IMR-90 (cell line): ENCODE measurements around the gene LARP1. TPM values are rescaled to one million over a fixed set of nuclear protein-coding genes. Genes with fewer than 3 reads are reported as not detected.
"Not testable (repeated sequence)": the region's sequence is repeated elsewhere in the genome, so short reads cannot be mapped to it uniquely, and the experiment has no call there.

Experiments used
- ATAC-seq: fragments of 200-7000 bp; cut with Tn5 transposase; 2 replicates; pipeline ENCODE4 v1.9.1; 2020; ENCODE audit warnings: low read depth, mild to moderate bottlenecking, moderate library complexity
- BruUV-seq: library from RNA; stranded (reverse); fragments of 400-500 nt; replicated peaks from 2 replicates; lab custom pipeline; 2021; lab: Mats Ljungman, UMichigan
- CTCF ChIA-PET: fragments of 300-600 bp; formaldehyde crosslinking; extraction: SDS; loops from one replicate; lab custom pipeline; 2021; ENCODE audit warnings: antibody characterized with exemption; lab: Yijun Ruan, JAX
- POLR2A ChIA-PET: fragments of 300-600 bp; sonication (Branson Sonifier 250); formaldehyde crosslinking; loops from one replicate; lab custom pipeline; 2022; ENCODE audit warnings: antibody characterized with exemption; ENCODE audit not compliant: unreplicated experiment; lab: Charles Lee
- DNase-seq: peaks from one replicate; pipeline ENCODE4 v3.0.0; 2013
- H2AFZ ChIP-seq: replicated peaks from 2 replicates; pipeline ENCODE3; 2013; ENCODE audit warnings: low read length, mild to moderate bottlenecking; ENCODE audit not compliant: poor library complexity
- H2AK5ac ChIP-seq: 2 replicates; pipeline ENCODE4 v1.6.1; 2013; ENCODE audit warnings: low read depth, low read length, inconsistent platforms
- H2AK9ac ChIP-seq: replicated peaks from 2 replicates; pipeline ENCODE3; 2013; ENCODE audit warnings: mild to moderate bottlenecking, low read depth, low read length, moderate library complexity; ENCODE audit not compliant: poor library complexity
- H2BK120ac ChIP-seq: 2 replicates; pipeline ENCODE4 v1.6.1; 2013; ENCODE audit warnings: low read depth, low read length, inconsistent platforms
- H2BK15ac ChIP-seq: 3 replicates; pipeline ENCODE4 v1.6.1; 2013; ENCODE audit warnings: low read depth, low read length, inconsistent platforms
- H2BK20ac ChIP-seq: 2 replicates; pipeline ENCODE4 v1.6.1; 2013; ENCODE audit warnings: low read depth, mild to moderate bottlenecking, inconsistent platforms, low read length, moderate library complexity
- H2BK5ac ChIP-seq: 2 replicates; pipeline ENCODE4 v1.6.1; 2013; ENCODE audit warnings: mild to moderate bottlenecking, low read depth, low read length, inconsistent platforms; ENCODE audit not compliant: poor library complexity, severe bottlenecking
- H3K14ac ChIP-seq: replicated peaks from 2 replicates; pipeline ENCODE4 v1.6.1; 2013; ENCODE audit warnings: low read depth, low read length, inconsistent platforms
- H3K18ac ChIP-seq: 2 replicates; pipeline ENCODE4 v1.6.1; 2013; ENCODE audit warnings: low read depth, low read length, control low read depth
- H3K23ac ChIP-seq: 2 replicates; pipeline ENCODE4 v1.6.1; 2013; ENCODE audit warnings: low read depth, low read length, inconsistent platforms
- H3K27ac ChIP-seq: 2 replicates; pipeline ENCODE4 v1.5.1; 2013; ENCODE audit warnings: mild to moderate bottlenecking, control low read depth, low read length; ENCODE audit not compliant: insufficient read depth
- H3K27me3 ChIP-seq: 2 replicates; pipeline ENCODE4 v1.6.1; 2013; ENCODE audit warnings: low read length; ENCODE audit not compliant: control insufficient read depth, insufficient read depth
- H3K36me3 ChIP-seq: 2 replicates; pipeline ENCODE4 v1.6.1; 2013; ENCODE audit warnings: low read length, mixed read lengths; ENCODE audit not compliant: control insufficient read depth, insufficient read depth
- H3K4ac ChIP-seq: 2 replicates; pipeline ENCODE4 v1.6.1; 2013; ENCODE audit warnings: low read depth, low read length, inconsistent platforms
- H3K4me1 ChIP-seq: 2 replicates; pipeline ENCODE4 v1.6.1; 2013; ENCODE audit warnings: low read length, mixed read lengths; ENCODE audit not compliant: control insufficient read depth, insufficient read depth
- H3K4me2 ChIP-seq: 2 replicates; pipeline ENCODE4 v1.6.1; 2013; ENCODE audit warnings: low read depth, mild to moderate bottlenecking, control low read depth, low read length, moderate library complexity
- H3K4me3 ChIP-seq: 2 replicates; pipeline ENCODE4 v1.5.1; 2013; ENCODE audit warnings: low read depth, mild to moderate bottlenecking, control low read depth, low read length, moderate library complexity; ENCODE audit not compliant: insufficient read depth
- H3K56ac ChIP-seq: 2 replicates; pipeline ENCODE4 v1.6.1; 2013; ENCODE audit warnings: low read length, inconsistent platforms; ENCODE audit not compliant: insufficient read depth; ENCODE audit errors: extremely low read depth
- H3K79me1 ChIP-seq, 2 experiments: 2 replicates each; pipeline ENCODE4 v1.6.1; 2013; ENCODE audit warnings: low read length in 2 of 2, inconsistent platforms in 1 of 2, low read depth in 1 of 2
- H3K9ac ChIP-seq: 2 replicates; pipeline ENCODE4 v1.6.1; 2013; ENCODE audit warnings: low read depth, low read length, control low read depth
- H3K9me1 ChIP-seq: 2 replicates; pipeline ENCODE4 v1.6.1; 2013; ENCODE audit warnings: low read length, inconsistent platforms; ENCODE audit not compliant: insufficient read depth
- H3K9me3 ChIP-seq: 2 replicates; pipeline ENCODE4 v1.6.1; 2013; ENCODE audit warnings: low read length; ENCODE audit not compliant: control insufficient read depth, insufficient read depth
- H4K20me1 ChIP-seq: 2 replicates; pipeline ENCODE4 v1.6.1; 2013; ENCODE audit warnings: low read length, inconsistent platforms; ENCODE audit not compliant: insufficient read depth
- H4K5ac ChIP-seq: 2 replicates; pipeline ENCODE4 v1.6.1; 2013; ENCODE audit warnings: mild to moderate bottlenecking, low read depth, low read length, control low read depth
- H4K8ac ChIP-seq, 2 experiments: 2 replicates each; pipeline ENCODE4 v1.6.1; 2013; ENCODE audit warnings: low read depth in 2 of 2, low read length in 2 of 2, control low read depth in 1 of 2, inconsistent platforms in 1 of 2
- H4K91ac ChIP-seq: 2 replicates; pipeline ENCODE4 v1.6.1; 2013; ENCODE audit warnings: low read depth, low read length, inconsistent platforms; ENCODE audit not compliant: insufficient read depth
- WGBS, 2 experiments: methylation state at CpG; one replicate each; pipeline versions ENCODE4 v1.1.5 to v1.1.7; 2013; ENCODE audit warnings: missing lambda C conversion rate in 2 of 2; ENCODE audit not compliant: insufficient read length in 1 of 2; ENCODE audit errors: extremely low coverage in 2 of 2; 5-methylcytosine and 5-hydroxymethylcytosine counted together
- dilution Hi-C: fragments of 300-500 bp; cut with HindIII; formaldehyde crosslinking; loops from one replicate; pipeline ENCODE4 v1.14.3; 2018; ENCODE audit warnings: low sequenced_read_pairs; ENCODE audit not compliant: unreplicated experiment
- in situ Hi-C: fragments of 300-500 bp; cut with MboI; formaldehyde crosslinking; loops from 3 replicates; pipeline ENCODE4 v1.14.3; 2019; ENCODE audit warnings: low sequenced_read_pairs, inconsistent platforms, mixed read lengths
- intact Hi-C: fragments of 100-400 bp; cut with micrococcal nuclease; formaldehyde crosslinking; loops from 2 replicates; pipeline ENCODE4 v1.10.0; 2022
- polyA plus RNA-seq, 3 experiments: library from polyadenylated mRNA; depleted of rRNA; stranded (reverse); fragments of >200 nt; gene quantifications; 2 replicates each; pipeline ENCODE4 v1.2.3, GENCODE V29; 2012; ENCODE audit warnings: low replicate concordance in 1 of 3
- total RNA-seq: library from RNA; depleted of rRNA; stranded (reverse); fragments of >200 nt; gene quantifications from 2 replicates; pipeline ENCODE4 v1.2.3, GENCODE V29; 2012

Gene LARP1
- total and polyA plus RNA-seq, 2 of the 4 experiments (the other 2 are of a cell fraction): 47.3 to 77.4 TPM

DNA sequence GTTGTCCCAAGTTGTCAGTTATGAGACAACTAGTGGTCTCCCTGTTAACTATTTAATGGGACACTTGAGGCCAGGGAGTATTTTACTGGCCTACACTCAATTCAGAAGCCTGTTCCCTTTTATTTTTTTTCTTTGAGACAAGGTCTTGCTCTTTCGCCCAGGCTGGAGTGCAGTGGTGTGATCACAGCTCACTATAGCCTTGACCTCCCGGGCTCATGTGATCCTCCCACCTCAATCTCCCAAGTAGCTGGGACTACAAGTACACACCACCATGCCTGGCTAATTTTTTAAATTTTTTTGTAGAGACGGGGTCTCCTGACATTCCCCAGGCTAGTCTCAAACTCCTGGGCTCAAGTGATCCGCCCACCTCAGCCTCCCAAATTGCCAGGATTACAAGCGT lies 67.7 kb downstream of the LARP1 start:
- BruUV-seq, H2BK120ac ChIP-seq, H3K9ac ChIP-seq, H2AK5ac ChIP-seq, H3K18ac ChIP-seq, intact Hi-C loops, H4K8ac ChIP-seq, ATAC-seq, H4K91ac ChIP-seq, H3K14ac ChIP-seq, H2BK20ac ChIP-seq, H3K4me3 ChIP-seq, H3K56ac ChIP-seq, H3K9me3 ChIP-seq, H2BK5ac ChIP-seq, H3K27me3 ChIP-seq, H3K4me1 ChIP-seq, H3K4me2 ChIP-seq, dilution Hi-C loops, H3K23ac ChIP-seq, H3K27ac ChIP-seq, H2AK9ac ChIP-seq, POLR2A ChIA-PET, H4K20me1 ChIP-seq, DNase-seq, CTCF ChIA-PET, H4K5ac ChIP-seq, H2BK15ac ChIP-seq, H3K4ac ChIP-seq, H2AFZ ChIP-seq: not testable (repeated sequence)
- 90% methylated on average over 2 of the region's 5 CpGs; no CpG with 5 or more reads in 1 of the 2 experiments for WGBS, 2 experiments
- in situ Hi-C loops: loop anchor here (25.0 kb wide), 1 partner anchor 361 kb away; no protein-coding TSS in a partner anchor
- peaks cover 15% of the 10 kb centered on the region; the same call in 1 of the 2 replicates for H3K9me1 ChIP-seq
- H3K36me3 ChIP-seq: peaks cover 50% of the 10 kb centered on the region
- peaks cover 6 to 21% of the 10 kb centered on the region in 2 experiments; a peak in 3 of 4 replicates for H3K79me1 ChIP-seq
